HG02852 (cell line): ENCODE results near the gene ZNF335.
"Not testable (repeated sequence)": the region's sequence is repeated elsewhere in the genome, so short reads cannot be mapped to it uniquely, and the experiment has no call there.

Experiments
- ATAC-seq: cut with Tn5 transposase; IDR thresholded peaks from one replicate; pipeline ENCODE4 v1.9.1; 2021; ENCODE audit warnings: mild to moderate bottlenecking, moderate library complexity; ENCODE audit not compliant: unreplicated experiment

Gene ZNF335

DNA sequence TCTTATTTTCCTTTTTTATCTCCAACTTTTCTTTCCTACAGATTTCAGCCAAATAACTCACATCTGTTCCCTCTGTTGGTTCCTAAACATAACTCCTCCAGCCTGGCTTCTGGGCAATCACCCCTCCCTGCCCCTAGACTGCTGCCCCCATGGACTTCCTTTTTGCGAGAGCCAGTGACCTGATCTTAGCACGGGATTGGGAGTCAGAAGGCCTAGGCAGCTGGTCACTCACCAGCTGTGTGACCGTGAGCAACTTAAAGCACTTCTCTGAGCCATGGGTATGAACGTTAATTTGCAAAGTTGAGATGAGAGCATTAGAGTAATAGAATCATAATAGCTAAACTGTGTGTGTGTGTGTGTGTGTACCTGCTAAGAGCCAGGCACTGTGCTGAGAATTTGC lies 32.2 kb upstream of the ZNF335 start:
- ATAC-seq, result no peak

DNA sequence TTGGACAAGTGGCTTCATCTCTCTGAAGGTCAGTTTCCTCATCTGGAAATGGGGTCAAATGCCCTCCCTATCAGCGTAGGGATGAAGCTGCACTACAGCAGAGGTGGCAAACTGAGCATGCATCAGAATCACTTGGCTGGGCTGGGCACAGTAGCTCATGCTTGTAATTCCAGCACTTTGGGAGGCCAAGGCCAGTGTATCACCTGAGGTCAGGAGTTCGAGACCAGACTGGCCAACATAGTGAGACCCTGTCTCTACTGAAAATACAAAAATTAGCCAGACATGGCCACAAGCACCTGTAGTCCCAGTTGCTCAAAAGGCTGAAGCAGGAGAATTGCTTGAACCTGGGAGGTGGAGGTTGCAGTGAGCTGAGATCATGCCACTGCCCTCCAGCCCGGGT lies 30.0 kb upstream of the ZNF335 start:
- no peak for ATAC-seq

DNA sequence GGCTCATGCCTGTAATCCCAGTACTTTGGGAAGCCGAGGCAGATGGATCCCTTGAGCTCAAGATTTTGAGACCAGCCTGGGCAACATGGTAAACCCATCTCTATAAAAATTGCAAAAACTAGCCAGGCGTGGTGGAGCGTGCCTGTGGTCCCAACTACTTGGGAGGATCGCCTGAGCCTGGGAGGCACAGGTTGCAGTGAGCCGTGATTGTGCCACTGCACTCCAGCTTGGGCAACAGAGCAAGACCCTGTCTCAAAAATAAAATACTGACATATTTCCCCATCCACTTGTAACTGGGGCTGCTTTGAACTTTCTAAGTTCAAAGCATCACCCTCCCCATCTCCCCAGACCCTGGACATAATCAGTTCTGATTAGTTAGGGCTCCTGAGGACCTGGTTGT lies 29.5 kb upstream of the ZNF335 start:
- ATAC-seq, result no peak

DNA sequence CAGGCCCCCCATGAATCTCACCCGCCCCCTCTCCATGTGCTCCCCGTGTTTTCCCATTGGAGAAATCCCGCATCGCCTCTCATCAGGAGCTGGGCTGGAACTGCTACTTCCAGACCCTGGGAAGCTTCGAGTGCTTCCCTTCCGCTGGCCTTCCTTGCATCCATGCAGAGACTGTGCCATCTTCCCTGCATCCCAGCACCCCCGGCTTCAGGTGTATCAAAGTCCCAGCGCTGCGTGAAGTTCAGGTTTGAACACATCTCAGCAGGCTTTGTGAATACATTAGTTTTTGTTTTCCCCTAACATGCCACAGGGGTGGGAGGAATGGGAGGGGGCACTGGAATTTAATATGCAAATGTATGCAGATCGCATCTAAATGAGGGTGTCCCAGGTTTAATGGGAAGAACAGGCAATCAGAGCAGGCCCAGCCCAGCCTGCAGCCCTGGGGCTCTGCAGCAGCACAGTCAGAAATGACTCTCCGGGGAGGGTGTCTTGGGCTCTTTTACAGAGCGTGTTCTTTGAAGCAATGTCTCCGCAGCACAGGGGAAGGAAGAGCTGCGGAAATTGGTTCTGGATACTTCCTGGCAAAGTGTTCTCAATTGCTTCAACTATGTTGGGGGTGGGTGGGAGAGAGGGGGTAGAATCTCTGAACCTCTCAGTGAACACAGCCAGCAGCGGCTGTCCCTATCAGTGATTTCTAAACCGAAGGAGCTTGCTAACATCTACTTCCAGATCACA lies 28.4 kb upstream of the ZNF335 start:
- no peak for ATAC-seq

DNA sequence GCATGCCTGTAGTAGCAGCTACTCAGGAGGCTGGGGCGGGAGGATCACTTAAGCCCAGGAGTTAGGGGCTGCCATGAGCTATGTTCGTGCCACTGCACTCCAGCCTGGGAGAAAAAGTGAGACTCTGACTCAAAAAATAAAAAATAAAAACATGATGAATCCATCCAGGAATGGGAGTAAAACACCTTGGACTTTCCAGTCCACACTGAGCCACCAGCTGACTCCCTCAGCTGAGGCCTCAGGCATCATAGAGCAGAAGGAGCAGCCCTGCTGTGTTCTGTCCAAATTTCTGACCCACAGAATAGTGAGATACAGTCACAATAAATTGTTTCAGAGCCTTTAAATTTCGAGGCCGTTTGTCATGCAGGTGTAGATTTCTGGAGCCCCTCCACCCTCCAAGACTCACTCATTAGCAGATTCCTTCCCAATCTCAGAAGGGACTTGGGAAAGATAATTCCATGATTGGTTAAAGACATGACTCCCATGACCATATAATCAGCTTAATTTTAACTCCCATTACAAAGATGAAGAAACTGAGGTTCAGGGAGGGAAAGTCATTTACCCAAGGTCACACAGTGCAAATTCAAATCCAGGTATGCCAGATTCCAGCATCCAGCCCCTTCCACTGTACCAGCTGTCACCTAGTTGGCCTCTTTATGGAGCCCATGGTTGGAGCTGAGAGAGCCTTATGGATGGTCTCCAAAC lies 27.7 kb upstream of the ZNF335 start:
- ATAC-seq, result no peak

DNA sequence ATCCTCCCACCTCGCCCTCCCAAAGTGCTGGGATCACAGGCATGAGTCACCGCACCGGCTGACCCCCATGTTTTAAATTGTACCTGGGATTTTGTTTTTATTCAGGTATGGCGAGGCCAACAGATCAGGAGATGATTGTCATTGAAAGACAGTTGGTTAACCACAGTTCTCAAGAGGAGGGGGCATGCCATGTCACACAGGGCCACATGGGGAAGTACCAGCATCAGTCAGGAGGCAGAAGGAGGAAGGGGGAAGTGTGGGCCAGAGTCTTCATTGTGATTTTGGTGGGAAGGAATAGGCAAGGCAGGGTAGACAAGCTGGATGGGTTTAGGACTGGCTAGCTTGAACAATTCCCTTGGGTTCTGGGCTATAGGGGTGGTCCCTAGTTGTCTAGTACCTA lies 26.8 kb upstream of the ZNF335 start:
- ATAC-seq, result no peak

DNA sequence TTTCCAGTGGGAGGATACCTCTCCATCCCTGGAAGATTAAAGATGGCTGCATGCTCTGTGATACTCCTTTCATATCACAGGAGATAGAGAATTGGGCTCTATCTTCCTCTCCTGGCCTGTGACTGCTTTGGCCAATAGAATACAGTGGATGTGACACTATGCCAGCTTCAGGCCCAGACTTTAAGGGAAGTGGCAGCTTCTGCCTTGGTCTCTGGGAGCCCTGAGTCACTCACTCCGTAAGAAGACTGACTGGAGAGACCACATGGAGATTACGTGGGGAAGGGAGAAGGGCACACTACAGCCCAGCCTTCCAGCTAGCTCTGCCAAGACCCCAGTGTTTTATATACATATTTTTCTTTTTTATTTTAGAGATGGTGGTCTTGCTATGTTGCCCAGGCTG lies 26.3 kb upstream of the ZNF335 start:
- ATAC-seq, result no peak

DNA sequence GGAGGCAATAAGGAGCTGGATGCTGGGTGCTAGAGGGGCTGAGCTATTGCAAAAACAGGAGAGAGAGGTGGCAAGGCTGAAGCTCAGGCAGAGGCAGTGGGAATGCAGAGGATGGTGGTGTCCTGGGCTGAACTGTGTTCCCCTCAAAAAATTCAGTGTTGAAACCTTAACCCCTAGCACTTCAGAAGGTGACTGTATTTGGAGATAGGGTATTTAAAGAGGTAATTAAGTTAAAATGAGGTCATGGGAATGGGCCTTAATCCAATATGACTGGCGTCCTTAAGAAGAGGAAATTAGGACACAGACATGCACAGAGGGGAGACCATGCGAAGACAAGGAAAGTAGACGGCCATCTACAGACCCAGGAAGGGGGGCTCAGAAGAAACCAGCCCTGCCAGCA lies 25.2 kb upstream of the ZNF335 start:
- ATAC-seq, result no peak

DNA sequence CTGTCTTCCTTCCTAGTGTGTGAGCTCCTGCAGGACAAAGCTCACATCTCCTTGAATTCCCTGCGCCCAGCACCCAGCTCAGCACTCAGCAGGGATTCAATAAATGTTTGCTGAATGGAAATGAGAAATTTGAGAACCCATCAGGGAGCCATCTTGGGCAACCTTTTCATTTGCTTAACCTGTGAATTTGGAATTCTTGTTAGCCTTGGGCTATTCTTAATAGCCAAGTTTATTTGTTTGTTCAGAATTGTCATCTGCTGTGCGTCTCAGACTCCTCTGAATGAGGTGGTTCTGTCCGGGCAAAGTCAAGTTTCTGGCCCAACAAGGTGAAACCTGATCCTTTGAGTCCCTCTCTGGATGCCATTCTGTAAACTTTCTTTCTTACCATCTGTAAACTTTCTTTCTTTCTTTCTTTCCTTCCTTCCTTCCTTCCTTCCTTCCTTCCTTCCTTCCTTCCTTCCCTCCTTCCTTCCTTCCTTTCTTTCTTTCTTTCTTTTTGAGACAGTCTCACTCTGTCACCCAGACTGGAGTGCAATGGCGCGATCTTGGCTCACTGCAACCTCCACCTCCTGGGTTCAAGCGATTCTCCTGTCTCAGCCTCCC lies 23.6 kb upstream of the ZNF335 start:
- ATAC-seq, result not testable (repeated sequence)

DNA sequence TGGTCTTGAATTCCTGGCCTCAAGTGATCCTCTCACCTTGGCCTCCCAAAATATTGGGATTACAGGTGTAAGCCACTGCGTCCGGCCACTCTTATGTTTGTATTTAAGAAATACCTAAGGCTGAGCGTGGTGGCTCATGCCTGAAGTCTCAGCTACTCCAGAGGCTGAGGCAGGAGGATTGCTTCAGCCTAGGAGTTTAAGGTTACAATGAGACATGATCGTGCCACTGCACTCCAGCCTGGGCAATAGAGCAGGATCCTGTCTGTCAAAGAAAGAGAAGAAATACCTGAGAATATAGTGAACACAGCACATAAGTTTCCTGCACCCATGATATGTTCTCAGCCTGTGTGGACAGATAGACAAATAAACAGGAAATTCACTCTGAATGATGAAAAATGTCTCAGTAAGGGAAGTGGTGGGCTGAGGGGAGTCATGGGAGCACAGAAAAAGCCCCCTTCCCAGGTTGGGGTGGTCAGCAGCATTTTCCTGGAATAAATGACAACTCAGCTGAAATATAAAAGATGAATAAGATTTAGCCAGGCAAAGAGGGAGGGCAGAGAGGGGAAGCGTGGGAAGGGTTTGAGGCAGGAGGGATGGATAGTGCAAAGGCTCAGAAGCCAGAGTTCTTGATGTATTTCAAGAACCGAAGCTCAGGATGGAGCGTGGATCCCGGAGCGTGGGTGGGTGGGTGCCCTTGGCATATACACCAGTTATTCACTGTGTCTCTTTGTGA lies 22.9 kb upstream of the ZNF335 start:
- no peak for ATAC-seq

DNA sequence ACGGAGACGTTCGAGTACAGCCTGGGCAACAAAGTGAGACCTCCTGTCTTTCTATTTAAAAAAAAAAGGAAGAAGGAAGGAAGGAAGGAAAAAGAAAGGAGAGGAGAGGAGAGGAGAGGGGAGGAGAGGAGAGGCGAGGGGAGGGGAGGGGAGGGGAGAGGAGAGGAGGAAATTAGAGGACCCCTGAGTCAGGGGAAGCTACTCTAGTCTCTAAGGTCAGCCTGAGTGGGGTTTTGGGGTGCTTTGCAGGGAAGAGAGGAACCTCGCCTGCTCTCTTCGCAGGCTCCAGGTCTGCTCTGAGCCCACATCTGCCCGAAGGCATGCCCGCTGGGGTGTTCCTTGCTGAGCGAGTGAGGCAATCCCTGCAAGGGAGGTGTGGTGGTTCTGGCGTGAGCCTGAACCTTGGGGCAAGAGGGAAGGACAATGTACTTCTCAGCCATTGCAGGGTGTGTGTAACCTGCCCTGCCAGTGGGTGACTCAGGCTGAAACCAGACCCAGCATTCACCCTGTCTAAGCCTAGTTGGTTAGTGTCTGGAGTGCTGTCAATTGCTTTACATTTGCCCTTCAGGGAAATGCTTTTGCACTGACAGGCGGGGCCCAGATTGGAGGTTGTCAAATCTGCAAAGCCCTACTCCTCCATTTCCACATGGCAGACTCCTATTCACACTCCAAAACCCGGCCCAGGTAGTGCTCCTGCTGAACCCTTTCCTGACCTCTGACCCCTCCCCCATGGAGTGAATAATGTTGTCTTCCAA lies 21.4 kb upstream of the ZNF335 start:
- ATAC-seq, result no peak

DNA sequence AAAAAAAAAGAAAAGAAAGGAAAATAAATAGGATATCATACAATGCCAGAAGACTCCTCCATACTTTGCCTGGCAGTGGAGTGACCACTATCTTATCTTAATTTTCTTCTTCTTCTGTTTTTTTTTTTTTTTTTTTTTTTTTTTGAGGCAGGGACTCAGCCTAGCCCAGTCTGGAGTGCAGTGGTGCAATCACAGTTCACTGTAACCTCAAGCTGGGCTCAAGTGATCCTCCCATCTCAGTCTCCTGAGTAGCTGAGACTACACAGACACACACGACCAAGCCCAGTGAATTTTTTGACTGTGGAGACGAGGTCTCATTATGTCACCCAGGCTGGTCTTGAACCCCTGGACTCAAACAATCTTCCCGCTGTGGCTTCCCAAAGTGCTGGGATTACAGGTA lies 19.6 kb upstream of the ZNF335 start:
- no peak for ATAC-seq

DNA sequence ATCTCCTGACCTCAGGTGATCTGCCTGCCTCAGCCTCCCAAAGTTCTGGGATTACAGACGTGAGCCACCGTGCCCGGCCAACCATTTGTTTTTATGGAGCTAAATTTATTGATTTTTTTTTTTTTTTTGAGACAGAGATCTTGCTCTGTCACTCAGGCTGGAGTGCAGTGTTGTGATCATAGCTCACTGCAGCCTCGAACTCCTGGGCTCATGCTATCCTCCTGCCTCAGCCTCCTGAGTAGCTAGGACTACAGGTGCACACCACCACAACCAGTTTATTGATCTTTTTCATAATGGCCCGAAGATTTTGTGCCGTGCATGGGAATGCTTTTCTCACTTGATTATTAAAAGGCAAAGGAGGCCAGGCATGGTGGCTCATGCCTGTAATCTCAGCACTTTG lies 16.8 kb upstream of the ZNF335 start:
- ATAC-seq, result not testable (repeated sequence)

DNA sequence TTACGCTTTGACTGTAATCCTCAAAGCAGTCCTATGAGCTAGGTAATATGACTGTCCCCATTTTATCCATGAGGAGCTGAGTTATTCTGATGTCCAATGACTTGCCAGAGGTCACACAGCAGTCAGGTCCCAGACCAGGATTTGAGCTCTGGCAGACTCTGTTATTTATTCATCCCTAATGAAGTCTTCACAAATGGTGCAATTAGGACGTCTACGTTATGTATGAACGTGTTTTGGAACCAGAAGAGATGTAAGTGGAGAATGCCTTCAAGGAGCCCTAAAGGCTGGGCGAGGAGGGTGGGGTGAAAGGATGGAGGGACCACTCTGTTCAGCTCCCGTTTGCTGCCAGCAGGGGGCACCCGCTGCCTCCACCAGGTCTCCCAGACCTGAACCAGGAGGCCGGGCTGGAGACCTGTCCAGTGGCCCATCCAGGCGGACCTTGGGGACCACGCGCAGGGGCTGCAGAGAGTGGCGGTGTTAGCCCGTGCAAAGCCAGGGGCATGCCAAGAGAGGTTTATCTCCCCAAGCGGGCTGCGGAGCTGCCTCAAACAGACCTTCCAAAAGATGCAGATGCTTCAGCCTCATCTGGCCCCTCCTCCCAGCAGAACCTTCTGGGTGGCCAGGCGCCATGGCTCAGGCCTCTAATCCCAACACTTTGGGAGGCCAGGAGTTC lies 15.2 kb upstream of the ZNF335 start:
- ATAC-seq, result no peak

DNA sequence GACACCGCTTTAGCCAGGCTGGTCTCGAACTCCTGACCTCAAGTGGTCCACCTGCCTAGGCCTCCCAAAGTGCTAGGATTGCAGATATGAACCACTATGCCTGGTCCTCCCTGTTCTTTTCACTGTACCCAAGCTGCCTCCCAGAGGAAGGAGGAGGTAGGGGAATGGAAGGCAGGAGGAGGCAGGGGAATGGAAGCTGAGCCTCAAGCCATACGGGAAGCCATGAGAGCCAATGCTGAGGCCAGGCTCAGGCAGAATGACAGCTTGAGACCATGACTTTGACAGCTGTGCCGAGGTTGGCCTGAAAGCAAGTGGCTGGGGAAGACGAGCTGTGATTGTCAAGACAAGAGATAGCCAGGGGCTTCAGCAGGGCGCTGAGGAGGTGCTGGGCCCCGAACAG lies 13.6 kb upstream of the ZNF335 start:
- ATAC-seq, result no peak

DNA sequence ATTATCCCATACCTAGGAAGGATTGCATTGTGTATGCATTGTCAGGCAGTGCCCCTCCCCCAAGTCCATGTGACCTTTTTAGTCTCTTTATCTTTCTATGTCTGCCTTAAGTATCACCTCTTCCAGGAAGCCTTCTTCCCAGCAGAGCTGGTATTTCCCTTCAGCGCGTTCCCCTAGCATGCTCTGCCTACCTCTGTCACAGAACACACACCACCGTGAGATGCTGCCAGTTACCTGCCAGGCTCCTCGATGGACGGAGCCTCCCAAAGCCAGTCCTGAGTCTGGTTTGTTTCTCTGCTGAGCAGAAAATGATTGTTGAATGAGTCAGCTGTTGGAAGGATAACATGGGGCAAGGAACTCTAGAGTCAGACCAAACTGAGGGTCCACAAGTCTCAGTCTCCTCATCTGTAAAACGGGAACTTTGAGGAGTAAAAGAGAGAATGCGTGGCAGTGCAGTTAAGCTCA lies 11.3 kb upstream of the ZNF335 start:
- no peak for ATAC-seq

DNA sequence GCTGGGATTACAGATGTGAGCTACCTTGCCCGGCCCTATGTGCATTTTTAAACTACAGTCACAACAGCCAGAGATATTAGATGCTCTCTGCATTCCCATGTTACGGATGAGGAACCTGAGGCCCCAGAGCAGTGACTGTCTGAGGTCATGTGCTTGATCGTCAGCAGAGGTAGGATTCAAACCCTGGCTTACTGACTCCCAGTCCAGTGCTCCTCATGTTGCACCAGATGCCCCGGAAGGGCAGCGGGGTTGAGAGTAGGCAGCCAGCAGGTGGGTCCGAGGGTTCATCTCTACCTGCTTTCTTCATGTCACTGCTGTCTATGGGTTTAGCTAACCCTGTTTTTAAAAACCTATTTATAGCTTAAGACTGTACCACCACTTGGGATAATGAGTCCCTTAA lies 9.3 kb upstream of the ZNF335 start:
- no peak for ATAC-seq

DNA sequence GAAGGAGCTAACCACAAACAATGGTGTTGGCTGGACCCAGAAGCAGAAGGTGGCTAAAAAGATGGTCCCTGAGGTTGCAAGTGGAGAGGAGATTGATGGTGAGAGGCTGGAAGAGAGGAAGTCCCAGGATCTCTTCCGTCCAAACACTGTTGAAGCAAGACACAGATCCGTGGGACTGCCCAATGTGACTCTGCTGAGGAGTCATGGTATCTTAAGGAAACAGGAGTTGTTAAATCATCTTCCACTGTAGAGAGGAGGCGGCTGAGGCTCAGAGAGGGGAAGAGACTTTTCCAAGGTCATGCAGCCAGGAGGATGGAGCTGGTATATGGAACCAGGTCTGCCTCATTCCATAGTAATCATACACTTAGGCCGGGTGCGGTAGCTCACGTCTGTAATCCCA lies 4.1 kb upstream of the ZNF335 start:
- no peak for ATAC-seq

DNA sequence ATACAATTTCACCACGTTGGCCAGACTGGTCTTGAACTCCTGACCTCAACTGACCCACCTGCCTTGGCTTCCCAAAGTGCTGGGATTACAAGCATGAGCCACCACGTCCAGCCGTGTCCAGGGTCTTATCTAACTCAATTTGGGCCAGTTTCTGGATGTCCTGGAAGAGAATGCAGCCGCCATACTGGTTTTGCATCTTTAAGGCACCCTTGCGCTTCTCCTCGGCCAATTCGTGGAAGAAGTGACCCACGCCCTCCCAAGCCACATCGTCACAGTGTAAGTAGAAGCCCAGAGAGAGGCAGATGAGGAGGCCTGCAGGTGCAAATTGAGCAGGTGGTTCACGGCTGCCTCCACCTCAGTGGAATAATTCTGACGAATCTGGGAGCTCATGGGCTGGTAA lies 3.7 kb upstream of the ZNF335 start:
- no peak for ATAC-seq

DNA sequence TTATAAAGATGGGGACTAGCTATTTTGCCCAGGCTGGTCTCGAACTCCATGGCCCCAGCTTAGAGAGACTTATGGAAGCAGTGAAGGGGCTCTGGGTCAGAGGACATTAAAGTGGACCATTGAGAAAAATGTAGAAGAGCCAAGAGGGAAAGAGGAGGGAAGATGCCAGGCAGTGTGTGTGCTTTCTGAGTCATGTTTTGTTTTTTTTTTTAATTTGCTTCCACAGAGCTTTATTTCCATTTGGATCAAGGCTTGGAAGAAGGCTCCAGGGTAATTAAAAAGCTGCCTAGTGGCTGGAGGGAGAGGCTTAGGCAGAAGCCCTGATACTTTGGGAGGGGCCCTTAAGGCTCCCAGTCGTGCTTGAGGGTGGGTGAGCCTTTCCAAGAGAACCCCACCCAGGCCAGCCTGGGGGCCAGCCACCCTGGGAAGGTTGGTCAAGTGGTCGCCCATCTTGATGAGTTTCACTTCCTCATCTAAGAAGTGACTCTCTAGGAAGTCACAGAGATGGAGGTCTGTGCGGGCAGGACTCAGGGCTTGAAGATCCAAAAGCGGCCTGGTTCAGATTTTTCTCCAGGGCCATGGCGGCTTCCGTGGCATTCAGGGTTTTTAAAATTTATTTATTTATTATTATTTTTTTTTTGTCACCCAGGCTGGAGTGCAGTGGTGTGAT lies 3.0 kb upstream of the ZNF335 start:
- no peak for ATAC-seq
